Testis (tissue), 2 donors: ENCODE measurements around the gene ZSCAN10.

Source experiments
- POLR2A ChIP-seq: fragments of 450-650 bp; IDR thresholded peaks from one replicate; pipeline ENCODE4 v1.6.1; 2017; ENCODE audit warnings: antibody characterized with exemption, mild to moderate bottlenecking, moderate library complexity
- TF ChIP-seq, protein P1 (sequence below), 3 experiments: fragments of 450-650 bp in 2 of 3; fragments of 200-600 bp in 1 of 3; sonication (generic) in 1 of 3; IDR thresholded peaks; one replicate each; pipeline ENCODE4 v1.5.1; 2016 to 2019; ENCODE audit warnings: antibody characterized with exemption in 3 of 3, mild to moderate bottlenecking in 2 of 3, moderate library complexity in 1 of 3

DNA sequence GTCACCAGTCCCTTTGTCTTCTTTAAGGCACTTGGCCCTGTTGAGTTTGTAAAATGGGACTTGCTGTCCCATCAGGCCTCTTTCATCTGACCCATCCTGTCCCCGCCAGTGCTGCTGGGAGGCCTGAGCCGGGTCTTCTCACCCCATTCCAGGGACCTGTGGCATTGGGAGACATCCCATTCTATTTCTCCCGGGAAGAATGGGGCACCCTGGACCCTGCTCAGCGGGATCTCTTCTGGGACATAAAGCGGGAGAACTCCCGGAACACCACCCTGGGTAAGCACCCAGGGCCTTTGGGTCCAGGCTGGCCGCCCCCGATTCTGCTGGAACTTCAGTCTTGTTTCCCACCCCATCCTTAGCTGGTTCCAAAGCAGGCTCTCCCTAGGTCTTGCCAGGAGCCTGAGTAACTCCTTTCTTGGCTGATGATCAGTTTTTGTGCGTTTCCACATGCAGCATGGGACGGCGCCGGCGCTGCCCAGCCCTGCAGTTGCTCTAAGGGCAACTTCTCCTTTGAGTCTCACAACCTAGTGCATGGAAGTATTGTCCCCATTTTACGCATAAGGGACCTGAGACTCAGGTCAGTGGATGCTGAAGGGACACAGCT, 39.8 kb upstream of the ZSCAN10 start:
- TF ChIP-seq, protein P1, sequence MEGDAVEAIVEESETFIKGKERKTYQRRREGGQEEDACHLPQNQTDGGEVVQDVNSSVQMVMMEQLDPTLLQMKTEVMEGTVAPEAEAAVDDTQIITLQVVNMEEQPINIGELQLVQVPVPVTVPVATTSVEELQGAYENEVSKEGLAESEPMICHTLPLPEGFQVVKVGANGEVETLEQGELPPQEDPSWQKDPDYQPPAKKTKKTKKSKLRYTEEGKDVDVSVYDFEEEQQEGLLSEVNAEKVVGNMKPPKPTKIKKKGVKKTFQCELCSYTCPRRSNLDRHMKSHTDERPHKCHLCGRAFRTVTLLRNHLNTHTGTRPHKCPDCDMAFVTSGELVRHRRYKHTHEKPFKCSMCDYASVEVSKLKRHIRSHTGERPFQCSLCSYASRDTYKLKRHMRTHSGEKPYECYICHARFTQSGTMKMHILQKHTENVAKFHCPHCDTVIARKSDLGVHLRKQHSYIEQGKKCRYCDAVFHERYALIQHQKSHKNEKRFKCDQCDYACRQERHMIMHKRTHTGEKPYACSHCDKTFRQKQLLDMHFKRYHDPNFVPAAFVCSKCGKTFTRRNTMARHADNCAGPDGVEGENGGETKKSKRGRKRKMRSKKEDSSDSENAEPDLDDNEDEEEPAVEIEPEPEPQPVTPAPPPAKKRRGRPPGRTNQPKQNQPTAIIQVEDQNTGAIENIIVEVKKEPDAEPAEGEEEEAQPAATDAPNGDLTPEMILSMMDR (IDR thresholded peaks at IDR 0.05), result no peak
- TF ChIP-seq POLR2A, result no peak
